SK-N-SH (cell line): ENCODE measurements around the gene ANKRD11.

Experiments used
- EP300 ChIP-seq, 2 experiments: IDR thresholded peaks; 2 replicates each; pipeline versions ENCODE4 v1.4.0 to v1.6.1; 2012; ENCODE audit warnings: borderline replicate concordance in 1 of 2, low read depth in 1 of 2, low read length in 1 of 2
- EZH2phosphoT487 ChIP-seq: fragments of 200-600 bp; sonication (generic); IDR thresholded peaks from 2 replicates; pipeline ENCODE4 v1.6.1; 2017; ENCODE audit warnings: low read depth, mixed run types, mild to moderate bottlenecking, antibody characterized with exemption, moderate library complexity, borderline replicate concordance
- FOXM1 ChIP-seq: IDR thresholded peaks from 2 replicates; pipeline ENCODE4 v1.4.0; 2012; ENCODE audit warnings: low read depth, mild to moderate bottlenecking
- GABPA ChIP-seq: IDR thresholded peaks from 2 replicates; pipeline ENCODE4 v1.4.0; 2012; ENCODE audit warnings: low read depth, mild to moderate bottlenecking
- JUND ChIP-seq: IDR thresholded peaks from 2 replicates; pipeline ENCODE4 v1.4.0; 2012
- NFIC ChIP-seq: IDR thresholded peaks from 2 replicates; pipeline ENCODE4 v1.4.0; 2012; ENCODE audit warnings: borderline replicate concordance
- POLR2AphosphoS5 ChIP-seq: IDR thresholded peaks from 2 replicates; pipeline ENCODE4 v1.6.1; 2012; ENCODE audit warnings: low read depth, low read length
- RAD21 ChIP-seq: IDR thresholded peaks from 2 replicates; pipeline ENCODE4 v1.6.1; 2012; ENCODE audit warnings: mild to moderate bottlenecking, low read length
- SIN3A ChIP-seq: IDR thresholded peaks from 2 replicates; pipeline ENCODE4 v1.6.1; 2012; ENCODE audit warnings: low read depth, mild to moderate bottlenecking, low read length, moderate library complexity, borderline replicate concordance
- TCF12 ChIP-seq: IDR thresholded peaks from 2 replicates; pipeline ENCODE4 v1.4.0; 2012
- TEAD4 ChIP-seq: IDR thresholded peaks from 2 replicates; pipeline ENCODE4 v1.4.0; 2012; ENCODE audit warnings: mild to moderate bottlenecking, borderline replicate concordance; ENCODE audit not compliant: insufficient read depth
- TF ChIP-seq, protein P1 (sequence below): fragments of 200-600 bp; sonication (generic); IDR thresholded peaks from 2 replicates; pipeline ENCODE4 v1.6.1; 2017; ENCODE audit warnings: antibody characterized with exemption, mild to moderate bottlenecking, moderate library complexity
- TF ChIP-seq, protein P2 (sequence below): IDR thresholded peaks from 2 replicates; pipeline ENCODE4 v1.6.1; 2012; ENCODE audit warnings: mild to moderate bottlenecking, low read depth, low read length, moderate library complexity
- TF ChIP-seq, protein P3 (sequence below): IDR thresholded peaks from 2 replicates; pipeline ENCODE4 v1.4.0; 2012; ENCODE audit warnings: low read depth, borderline replicate concordance

DNA sequence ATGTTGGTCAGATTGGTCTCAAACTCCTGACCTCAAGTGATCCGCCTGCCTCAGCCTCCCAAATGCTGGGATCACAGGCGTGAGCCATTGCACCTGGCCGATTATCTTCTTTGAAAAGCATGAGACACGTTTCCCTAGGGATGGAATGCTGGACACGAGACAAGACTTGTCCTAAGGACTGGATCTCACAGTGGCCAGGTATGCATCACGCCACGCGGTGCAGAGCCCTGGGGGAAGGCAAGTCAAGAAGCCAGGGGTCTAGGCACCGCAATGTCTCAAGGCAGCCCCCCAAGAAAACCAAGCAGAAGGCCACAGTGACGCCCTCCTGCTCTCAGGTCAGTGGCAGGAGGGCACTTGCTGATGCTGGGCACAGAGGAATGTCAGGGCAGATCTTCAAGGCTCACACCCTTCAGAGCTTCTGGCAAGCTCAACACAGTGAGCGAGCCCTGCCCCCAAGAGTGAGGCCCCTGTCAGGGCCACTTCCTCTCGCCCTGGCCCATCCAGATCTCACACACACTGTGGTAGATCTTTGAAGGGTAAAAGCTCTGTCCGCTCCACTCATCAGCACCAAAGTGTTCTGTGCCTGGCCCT is 138.2 kb downstream of the ANKRD11 start:
- no peak for TF ChIP-seq GABPA
- no peak for TF ChIP-seq NFIC
- TF ChIP-seq, protein P1, sequence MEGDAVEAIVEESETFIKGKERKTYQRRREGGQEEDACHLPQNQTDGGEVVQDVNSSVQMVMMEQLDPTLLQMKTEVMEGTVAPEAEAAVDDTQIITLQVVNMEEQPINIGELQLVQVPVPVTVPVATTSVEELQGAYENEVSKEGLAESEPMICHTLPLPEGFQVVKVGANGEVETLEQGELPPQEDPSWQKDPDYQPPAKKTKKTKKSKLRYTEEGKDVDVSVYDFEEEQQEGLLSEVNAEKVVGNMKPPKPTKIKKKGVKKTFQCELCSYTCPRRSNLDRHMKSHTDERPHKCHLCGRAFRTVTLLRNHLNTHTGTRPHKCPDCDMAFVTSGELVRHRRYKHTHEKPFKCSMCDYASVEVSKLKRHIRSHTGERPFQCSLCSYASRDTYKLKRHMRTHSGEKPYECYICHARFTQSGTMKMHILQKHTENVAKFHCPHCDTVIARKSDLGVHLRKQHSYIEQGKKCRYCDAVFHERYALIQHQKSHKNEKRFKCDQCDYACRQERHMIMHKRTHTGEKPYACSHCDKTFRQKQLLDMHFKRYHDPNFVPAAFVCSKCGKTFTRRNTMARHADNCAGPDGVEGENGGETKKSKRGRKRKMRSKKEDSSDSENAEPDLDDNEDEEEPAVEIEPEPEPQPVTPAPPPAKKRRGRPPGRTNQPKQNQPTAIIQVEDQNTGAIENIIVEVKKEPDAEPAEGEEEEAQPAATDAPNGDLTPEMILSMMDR: no peak
- TF ChIP-seq EZH2phosphoT487: no peak
- no peak for TF ChIP-seq EP300 (IDR thresholded peaks at IDR 0.05; ENCODE audit: borderline replicate concordance in 1 of 2, low read depth in 1 of 2, low read length in 1 of 2)
- TF ChIP-seq JUND: no peak
- no peak for TF ChIP-seq FOXM1
- no peak for TF ChIP-seq TEAD4
- no peak for TF ChIP-seq SIN3A
- no peak for TF ChIP-seq RAD21
- TF ChIP-seq, protein P2, sequence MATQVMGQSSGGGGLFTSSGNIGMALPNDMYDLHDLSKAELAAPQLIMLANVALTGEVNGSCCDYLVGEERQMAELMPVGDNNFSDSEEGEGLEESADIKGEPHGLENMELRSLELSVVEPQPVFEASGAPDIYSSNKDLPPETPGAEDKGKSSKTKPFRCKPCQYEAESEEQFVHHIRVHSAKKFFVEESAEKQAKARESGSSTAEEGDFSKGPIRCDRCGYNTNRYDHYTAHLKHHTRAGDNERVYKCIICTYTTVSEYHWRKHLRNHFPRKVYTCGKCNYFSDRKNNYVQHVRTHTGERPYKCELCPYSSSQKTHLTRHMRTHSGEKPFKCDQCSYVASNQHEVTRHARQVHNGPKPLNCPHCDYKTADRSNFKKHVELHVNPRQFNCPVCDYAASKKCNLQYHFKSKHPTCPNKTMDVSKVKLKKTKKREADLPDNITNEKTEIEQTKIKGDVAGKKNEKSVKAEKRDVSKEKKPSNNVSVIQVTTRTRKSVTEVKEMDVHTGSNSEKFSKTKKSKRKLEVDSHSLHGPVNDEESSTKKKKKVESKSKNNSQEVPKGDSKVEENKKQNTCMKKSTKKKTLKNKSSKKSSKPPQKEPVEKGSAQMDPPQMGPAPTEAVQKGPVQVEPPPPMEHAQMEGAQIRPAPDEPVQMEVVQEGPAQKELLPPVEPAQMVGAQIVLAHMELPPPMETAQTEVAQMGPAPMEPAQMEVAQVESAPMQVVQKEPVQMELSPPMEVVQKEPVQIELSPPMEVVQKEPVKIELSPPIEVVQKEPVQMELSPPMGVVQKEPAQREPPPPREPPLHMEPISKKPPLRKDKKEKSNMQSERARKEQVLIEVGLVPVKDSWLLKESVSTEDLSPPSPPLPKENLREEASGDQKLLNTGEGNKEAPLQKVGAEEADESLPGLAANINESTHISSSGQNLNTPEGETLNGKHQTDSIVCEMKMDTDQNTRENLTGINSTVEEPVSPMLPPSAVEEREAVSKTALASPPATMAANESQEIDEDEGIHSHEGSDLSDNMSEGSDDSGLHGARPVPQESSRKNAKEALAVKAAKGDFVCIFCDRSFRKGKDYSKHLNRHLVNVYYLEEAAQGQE: no peak
- TF ChIP-seq TCF12: no peak
- TF ChIP-seq POLR2AphosphoS5: no peak
- TF ChIP-seq, protein P3, sequence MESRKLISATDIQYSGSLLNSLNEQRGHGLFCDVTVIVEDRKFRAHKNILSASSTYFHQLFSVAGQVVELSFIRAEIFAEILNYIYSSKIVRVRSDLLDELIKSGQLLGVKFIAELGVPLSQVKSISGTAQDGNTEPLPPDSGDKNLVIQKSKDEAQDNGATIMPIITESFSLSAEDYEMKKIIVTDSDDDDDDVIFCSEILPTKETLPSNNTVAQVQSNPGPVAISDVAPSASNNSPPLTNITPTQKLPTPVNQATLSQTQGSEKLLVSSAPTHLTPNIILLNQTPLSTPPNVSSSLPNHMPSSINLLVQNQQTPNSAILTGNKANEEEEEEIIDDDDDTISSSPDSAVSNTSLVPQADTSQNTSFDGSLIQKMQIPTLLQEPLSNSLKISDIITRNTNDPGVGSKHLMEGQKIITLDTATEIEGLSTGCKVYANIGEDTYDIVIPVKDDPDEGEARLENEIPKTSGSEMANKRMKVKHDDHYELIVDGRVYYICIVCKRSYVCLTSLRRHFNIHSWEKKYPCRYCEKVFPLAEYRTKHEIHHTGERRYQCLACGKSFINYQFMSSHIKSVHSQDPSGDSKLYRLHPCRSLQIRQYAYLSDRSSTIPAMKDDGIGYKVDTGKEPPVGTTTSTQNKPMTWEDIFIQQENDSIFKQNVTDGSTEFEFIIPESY: no peak
